GM18868 (cell line): ENCODE measurements around the gene TIGD2.
"Not testable (repeated sequence)": the region's sequence is repeated elsewhere in the genome, so short reads cannot be mapped to it uniquely, and the experiment has no call there.

Experiments used
- ATAC-seq: cut with Tn5 transposase; IDR thresholded peaks from one replicate; pipeline ENCODE4 v1.9.1; 2021; ENCODE audit warnings: mild to moderate bottlenecking, moderate library complexity; ENCODE audit not compliant: unreplicated experiment

The TIGD2 gene

DNA sequence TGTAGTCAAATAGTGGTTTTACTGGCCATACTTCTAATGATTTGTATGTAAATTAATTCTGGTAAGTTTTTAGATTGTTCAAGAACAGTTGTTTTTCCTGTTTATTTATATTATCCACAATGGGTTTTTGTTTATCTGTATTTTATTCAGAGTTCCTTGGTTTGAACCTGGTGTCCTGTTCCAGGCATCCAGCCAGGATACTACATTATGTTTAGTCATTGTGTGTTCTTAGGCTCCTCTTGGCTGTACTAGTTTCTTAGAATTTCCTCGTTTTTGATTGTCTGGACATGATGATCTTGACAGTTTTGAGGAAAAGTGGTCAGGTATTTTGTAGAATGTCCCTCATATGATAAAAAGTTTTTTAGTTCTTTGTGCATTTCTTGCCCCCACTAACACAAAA is 7.8 kb downstream of the TIGD2 start:
- ATAC-seq = no peak

GRCh38 chr4:89119836-89120235 is 8.5 kb downstream of the TIGD2 start:
- no peak for ATAC-seq

DNA sequence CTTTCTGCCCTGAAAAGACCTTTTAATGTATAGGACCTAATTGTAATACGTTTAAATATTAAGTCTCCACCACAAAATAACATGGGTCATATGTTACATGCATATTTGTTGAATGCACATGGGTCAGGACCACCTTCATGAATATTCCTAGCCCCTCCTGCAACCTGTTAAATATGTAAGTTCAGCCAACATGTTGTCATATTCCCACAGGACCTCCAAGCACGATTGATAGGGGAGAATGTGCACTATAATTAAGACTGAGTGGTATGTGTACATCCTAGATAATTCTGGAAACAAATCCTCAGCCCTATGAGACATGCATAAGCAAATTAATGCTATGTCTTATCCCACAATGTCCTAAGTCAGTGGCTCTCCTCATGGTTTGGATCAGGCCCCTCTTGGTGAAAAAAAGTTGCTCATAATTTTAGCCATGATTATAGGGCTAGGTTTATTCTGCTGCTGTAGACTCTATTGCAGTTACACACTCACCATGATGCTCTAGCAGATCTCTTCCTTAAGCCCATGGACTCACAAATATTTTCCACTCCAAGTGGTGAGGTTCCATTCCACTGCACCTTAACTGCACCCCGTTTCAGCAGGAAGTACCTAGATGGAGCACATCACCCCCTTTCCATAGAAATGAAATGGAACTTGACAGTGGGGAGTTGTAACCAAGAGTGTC is 10.2 kb downstream of the TIGD2 start:
- no peak for ATAC-seq

DNA sequence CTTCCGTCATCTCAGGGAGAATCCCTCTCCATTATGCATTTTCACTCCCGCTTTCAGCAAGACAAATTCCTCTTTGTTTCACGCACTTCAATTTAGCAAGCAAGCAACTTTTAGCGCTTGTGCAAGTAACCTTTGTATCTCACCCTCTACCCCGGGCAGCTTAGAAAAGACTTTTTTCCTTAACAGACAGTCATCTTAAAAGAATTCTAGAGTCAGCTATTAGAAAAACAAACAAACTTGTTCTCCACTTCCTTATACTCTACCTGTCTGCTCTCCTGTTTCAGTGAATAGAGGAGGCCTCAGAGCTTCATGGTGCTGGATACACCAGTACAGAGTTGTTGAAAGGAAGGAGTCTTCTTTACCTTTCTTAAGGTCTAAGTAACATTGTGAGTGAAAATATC is 12.1 kb downstream of the TIGD2 start:
- no peak for ATAC-seq

GRCh38 chr4:89125901-89126782 is 14.8 kb downstream of the TIGD2 start:
- no peak for ATAC-seq

GRCh38 chr4:89129080-89129640 is 17.8 kb downstream of the TIGD2 start:
- ATAC-seq = no peak

DNA sequence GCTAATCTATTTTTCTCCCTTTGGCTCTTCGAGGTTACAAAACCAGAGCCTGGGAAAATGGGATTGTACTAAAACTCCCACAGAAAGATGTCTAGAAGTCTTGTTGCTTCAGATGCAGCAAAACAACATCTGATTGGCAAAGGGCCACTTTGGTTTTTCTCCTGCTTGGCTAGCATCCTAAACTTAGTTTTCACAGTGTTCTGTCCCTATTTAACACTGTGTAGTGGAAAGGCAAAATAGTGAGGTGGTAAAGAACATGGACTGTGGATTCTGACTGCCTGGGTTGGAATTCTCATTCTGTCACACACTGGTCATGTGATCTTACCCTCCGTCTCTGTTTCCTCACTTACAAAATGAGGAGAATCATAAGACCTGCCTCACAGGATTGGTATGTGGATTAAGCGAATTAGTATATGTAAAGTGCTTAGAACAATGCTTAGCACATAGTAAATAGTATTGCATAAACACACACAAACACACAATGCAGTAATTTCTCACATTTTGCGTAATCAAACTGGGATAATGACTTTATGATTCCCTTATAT is 23.5 kb downstream of the TIGD2 start:
- no peak for ATAC-seq

- ATAC-seq = no peak
These were observed 25.2 kb downstream of the TIGD2 start for GRCh38 chr4:89136525-89136924.

GRCh38 chr4:89137231-89137630 is 25.9 kb downstream of the TIGD2 start:
- no peak for ATAC-seq

- no peak for ATAC-seq
These were observed 26.4 kb downstream of the TIGD2 start for GRCh38 chr4:89137695-89138094.

GRCh38 chr4:89140168-89140759 is 28.9 kb downstream of the TIGD2 start:
- no peak for ATAC-seq

DNA sequence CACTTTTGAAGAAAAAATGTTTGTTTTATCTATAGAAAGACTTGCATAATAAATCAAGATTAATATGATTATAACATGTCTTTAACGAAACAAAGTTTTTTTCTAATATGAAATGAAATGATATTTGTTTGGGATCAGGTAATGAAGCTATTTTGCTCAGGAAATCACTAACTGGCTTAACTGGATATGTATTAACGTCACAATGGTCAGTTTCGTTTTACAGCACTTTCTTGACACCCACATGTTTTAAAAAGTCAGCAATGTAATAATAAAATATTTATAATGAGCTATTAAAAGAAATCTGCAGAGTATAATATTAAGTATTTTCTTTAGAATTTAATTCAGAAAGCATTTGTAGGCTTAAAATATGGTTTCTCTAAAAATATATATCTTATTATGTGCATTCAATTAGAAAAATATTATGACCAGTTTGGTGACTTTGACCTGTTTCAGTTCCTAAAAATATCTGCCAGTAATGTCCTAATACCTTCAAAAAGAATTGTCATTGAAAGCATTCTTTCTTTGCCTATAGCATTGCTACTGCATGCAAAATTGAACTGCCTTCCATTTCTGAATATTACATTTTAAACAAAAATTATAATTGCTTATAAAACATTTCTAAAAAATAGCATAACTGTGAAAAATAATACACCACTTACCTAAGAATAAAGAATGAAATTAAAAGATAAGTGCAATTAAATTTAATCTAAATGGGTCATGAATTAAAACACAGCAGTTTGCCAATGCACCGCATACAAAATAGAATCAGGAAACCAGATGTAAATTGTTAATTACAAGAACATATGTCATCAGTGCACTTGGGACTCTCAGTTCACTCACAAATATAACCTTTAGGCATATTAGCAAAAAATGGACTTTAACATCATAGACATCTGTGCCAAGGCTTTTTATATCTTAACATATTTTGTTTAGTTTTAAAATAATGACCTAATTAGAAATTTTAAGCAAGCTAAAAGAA is 31.6 kb downstream of the TIGD2 start:
- ATAC-seq = peak; percentile 90

- ATAC-seq = not testable (repeated sequence)
These were observed 33.3 kb downstream of the TIGD2 start for GRCh38 chr4:89144652-89145051.

GRCh38 chr4:89146196-89146595 is 34.9 kb downstream of the TIGD2 start:
- no peak for ATAC-seq

- no peak for ATAC-seq
These were observed 41.6 kb downstream of the TIGD2 start for GRCh38 chr4:89152972-89153371.

- ATAC-seq = no peak
These were observed 45.0 kb downstream of the TIGD2 start for GRCh38 chr4:89156174-89156914.

GRCh38 chr4:89157488-89158024 is 46.2 kb downstream of the TIGD2 start:
- no peak for ATAC-seq

GRCh38 chr4:89158884-89159503 is 47.7 kb downstream of the TIGD2 start:
- peak; percentile 83 for ATAC-seq

GRCh38 chr4:89160806-89161205 is 49.5 kb downstream of the TIGD2 start:
- no peak for ATAC-seq
